Measurements from ENCODE around the gene CTH. TPM values are rescaled to one million over a fixed set of nuclear protein-coding genes. Genes with fewer than 3 reads are reported as not detected.

The CTH gene
- 34.3 and 35.9 TPM in 2 replicates for total RNA-seq (2014; rRNA removed; shearing (Covaris generic))
- 25.3 and 31.0 TPM in 2 replicates for polyA plus RNA-seq (2016; fragmentation: Nextera tagmentation; extraction: Ambion mirVana)
- long read RNA-seq, transcript CTH-202 (12 exons, 1,805 nt) = major isoform, 68 of 87 reads
- long read RNA-seq, partial matches to known transcripts = 9 of 87 reads
- long read RNA-seq, other reads (novel, unspliced or antisense) = 10 of 87 reads

DNA sequence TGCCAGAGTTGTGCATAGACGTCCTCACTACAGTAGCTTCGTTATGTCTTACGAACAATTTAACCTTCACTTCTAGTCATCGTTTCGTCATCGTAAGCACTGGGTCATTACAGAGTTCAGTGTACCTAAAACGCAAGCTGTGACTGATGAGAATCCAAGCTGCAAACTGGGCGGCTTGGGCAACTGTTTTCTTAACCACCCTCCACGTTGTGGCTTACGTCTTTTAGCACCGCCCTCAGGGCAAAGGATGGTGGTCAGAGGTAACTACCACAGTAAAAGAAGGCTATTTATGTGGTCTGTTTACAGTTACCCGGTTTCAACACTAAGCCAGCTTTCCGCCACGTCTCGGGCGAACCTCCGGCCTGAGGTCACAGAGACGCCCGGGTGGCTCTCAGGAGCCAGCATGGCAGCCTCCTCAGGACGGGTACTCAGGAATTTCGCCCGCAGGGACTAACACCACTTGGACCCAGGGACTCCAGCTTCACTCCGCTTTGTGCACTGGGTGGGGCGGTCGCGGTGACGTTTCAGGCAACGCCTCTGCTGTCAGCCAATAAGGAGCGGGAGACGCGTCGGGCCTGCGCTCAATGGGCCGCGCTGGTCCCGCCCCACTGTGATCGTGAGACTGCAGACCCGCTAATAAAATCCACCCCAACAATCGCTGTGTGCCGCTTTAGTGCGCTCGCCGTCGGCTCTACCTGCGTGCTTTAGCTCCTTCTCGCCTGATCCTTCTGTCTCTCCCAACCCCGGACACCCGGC, at the start of gene CTH:
Gene CTH, plus strand, starts transcription at position 665 of the 756 bp plus-strand sequence. CDS start 148 bp downstream, outside the sequence.
- Histone ChIP-seq H4K20me1 (replicated peaks; ENCODE audit: insufficient read depth) (no peaks in the 10 kb centered on the region; the same call in 1 of the 2 replicates), H3K36me3 (ENCODE audit: insufficient read depth) (peaks cover 9% of the 10 kb centered on the region; the same call in 1 of the 2 replicates), H3K27ac (ENCODE audit: low read depth) (peak within 1 kb of the TSS; percentile 98), H3K79me2 (replicated peaks; ENCODE audit: insufficient read depth) (peaks cover 46% of the 10 kb centered on the region), H3K4me3 (peak within 1 kb of the TSS; percentile 74), H3K4me2 (peak within 1 kb of the TSS; percentile 79), H2AFZ (peak within 1 kb of the TSS; percentile 11; the same call in 1 of the 2 replicates), H3K4me1 (ENCODE audit: insufficient read depth) (no peaks in the 10 kb centered on the region), H3K9me2 (ENCODE audit: insufficient read depth) (no peaks in the 10 kb centered on the region), H3K27me3 (ENCODE audit: insufficient read depth) (no peaks in the 10 kb centered on the region), H3F3A (replicated peaks; ENCODE audit: low read depth) (no peaks in the 10 kb centered on the region)
- Mint-ChIP-seq H3K36me3 (ENCODE audit: low read depth) (peaks cover 31% of the 10 kb centered on the region), H3K4me1 (peaks cover 6% of the 10 kb centered on the region; the same call in 2 of the 3 replicates), H3K9me3 (no peaks in the 10 kb centered on the region), H3K27ac (peak within 1 kb of the TSS; percentile 100), H3K27me3 (ENCODE audit: insufficient read depth, low read depth, poor library complexity) (peaks cover 4% of the 10 kb centered on the region), H3K4me3 (peak within 1 kb of the TSS; percentile 99)
- ATAC-seq (peak; percentile 95), DNase-seq (ENCODE audit: low spot score) (peak; percentile 99)
- peak; percentile 92 for TF ChIP-seq CREB1 (CRISPR knock-in tag; IDR thresholded peaks at IDR 0.05; ENCODE audit: low read depth)
- TF ChIP-seq POLR2AphosphoS5 (IDR thresholded peaks at IDR 0.05; ENCODE audit: low read depth) = peak; percentile 96
- no peak for TF ChIP-seq EZH2 (IDR thresholded peaks at IDR 0.05; ENCODE audit: low read depth, unreplicated experiment)
- TF ChIP-seq, protein P1, sequence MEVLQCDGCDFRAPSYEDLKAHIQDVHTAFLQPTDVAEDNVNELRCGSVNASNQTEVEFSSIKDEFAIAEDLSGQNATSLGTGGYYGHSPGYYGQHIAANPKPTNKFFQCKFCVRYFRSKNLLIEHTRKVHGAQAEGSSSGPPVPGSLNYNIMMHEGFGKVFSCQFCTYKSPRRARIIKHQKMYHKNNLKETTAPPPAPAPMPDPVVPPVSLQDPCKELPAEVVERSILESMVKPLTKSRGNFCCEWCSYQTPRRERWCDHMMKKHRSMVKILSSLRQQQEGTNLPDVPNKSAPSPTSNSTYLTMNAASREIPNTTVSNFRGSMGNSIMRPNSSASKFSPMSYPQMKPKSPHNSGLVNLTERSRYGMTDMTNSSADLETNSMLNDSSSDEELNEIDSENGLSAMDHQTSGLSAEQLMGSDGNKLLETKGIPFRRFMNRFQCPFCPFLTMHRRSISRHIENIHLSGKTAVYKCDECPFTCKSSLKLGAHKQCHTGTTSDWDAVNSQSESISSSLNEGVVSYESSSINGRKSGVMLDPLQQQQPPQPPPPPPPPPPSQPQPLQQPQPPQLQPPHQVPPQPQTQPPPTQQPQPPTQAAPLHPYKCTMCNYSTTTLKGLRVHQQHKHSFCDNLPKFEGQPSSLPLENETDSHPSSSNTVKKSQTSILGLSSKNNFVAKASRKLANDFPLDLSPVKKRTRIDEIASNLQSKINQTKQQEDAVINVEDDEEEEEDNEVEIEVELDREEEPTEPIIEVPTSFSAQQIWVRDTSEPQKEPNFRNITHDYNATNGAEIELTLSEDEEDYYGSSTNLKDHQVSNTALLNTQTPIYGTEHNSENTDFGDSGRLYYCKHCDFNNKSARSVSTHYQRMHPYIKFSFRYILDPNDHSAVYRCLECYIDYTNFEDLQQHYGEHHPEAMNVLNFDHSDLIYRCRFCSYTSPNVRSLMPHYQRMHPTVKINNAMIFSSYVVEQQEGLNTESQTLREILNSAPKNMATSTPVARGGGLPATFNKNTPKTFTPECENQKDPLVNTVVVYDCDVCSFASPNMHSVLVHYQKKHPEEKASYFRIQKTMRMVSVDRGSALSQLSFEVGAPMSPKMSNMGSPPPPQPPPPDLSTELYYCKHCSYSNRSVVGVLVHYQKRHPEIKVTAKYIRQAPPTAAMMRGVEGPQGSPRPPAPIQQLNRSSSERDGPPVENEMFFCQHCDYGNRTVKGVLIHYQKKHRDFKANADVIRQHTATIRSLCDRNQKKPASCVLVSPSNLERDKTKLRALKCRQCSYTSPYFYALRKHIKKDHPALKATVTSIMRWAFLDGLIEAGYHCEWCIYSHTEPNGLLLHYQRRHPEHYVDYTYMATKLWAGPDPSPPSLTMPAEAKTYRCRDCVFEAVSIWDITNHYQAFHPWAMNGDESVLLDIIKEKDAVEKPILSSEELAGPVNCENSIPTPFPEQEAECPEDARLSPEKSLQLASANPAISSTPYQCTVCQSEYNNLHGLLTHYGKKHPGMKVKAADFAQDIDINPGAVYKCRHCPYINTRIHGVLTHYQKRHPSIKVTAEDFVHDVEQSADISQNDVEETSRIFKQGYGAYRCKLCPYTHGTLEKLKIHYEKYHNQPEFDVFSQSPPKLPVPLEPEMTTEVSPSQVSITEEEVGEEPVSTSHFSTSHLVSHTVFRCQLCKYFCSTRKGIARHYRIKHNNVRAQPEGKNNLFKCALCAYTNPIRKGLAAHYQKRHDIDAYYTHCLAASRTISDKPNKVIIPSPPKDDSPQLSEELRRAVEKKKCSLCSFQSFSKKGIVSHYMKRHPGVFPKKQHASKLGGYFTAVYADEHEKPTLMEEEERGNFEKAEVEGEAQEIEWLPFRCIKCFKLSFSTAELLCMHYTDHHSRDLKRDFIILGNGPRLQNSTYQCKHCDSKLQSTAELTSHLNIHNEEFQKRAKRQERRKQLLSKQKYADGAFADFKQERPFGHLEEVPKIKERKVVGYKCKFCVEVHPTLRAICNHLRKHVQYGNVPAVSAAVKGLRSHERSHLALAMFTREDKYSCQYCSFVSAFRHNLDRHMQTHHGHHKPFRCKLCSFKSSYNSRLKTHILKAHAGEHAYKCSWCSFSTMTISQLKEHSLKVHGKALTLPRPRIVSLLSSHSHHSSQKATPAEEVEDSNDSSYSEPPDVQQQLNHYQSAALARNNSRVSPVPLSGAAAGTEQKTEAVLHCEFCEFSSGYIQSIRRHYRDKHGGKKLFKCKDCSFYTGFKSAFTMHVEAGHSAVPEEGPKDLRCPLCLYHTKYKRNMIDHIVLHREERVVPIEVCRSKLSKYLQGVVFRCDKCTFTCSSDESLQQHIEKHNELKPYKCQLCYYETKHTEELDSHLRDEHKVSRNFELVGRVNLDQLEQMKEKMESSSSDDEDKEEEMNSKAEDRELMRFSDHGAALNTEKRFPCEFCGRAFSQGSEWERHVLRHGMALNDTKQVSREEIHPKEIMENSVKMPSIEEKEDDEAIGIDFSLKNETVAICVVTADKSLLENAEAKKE (CRISPR knock-in tag; IDR thresholded peaks at IDR 0.05) = peak; percentile 6; the same call in 1 of the 2 replicates
- no peak for TF ChIP-seq EZH2phosphoT487 (IDR thresholded peaks at IDR 0.05; ENCODE audit: unreplicated experiment)
- no peak for TF ChIP-seq JUNB (IDR thresholded peaks at IDR 0.05; ENCODE audit: unreplicated experiment)
- TF ChIP-seq, protein P2, sequence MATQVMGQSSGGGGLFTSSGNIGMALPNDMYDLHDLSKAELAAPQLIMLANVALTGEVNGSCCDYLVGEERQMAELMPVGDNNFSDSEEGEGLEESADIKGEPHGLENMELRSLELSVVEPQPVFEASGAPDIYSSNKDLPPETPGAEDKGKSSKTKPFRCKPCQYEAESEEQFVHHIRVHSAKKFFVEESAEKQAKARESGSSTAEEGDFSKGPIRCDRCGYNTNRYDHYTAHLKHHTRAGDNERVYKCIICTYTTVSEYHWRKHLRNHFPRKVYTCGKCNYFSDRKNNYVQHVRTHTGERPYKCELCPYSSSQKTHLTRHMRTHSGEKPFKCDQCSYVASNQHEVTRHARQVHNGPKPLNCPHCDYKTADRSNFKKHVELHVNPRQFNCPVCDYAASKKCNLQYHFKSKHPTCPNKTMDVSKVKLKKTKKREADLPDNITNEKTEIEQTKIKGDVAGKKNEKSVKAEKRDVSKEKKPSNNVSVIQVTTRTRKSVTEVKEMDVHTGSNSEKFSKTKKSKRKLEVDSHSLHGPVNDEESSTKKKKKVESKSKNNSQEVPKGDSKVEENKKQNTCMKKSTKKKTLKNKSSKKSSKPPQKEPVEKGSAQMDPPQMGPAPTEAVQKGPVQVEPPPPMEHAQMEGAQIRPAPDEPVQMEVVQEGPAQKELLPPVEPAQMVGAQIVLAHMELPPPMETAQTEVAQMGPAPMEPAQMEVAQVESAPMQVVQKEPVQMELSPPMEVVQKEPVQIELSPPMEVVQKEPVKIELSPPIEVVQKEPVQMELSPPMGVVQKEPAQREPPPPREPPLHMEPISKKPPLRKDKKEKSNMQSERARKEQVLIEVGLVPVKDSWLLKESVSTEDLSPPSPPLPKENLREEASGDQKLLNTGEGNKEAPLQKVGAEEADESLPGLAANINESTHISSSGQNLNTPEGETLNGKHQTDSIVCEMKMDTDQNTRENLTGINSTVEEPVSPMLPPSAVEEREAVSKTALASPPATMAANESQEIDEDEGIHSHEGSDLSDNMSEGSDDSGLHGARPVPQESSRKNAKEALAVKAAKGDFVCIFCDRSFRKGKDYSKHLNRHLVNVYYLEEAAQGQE (IDR thresholded peaks at IDR 0.05; ENCODE audit: unreplicated experiment) = peak; percentile 40

All from GM23338 (cell line).